T-helper 1 cell treated with Interleukin-12 subunit alpha and Interleukin-12 subunit beta and Interleukin-4 antibody, amounts not matched to agents 30 ng/mL and 1 ng/mL, for 36 hours (primary cell): ENCODE data around the gene USP2. TPM values are rescaled to one million over a fixed set of nuclear protein-coding genes. Genes with fewer than 3 reads are reported as not detected.

ENCODE experiments used
- intact Hi-C: fragments of 100-400 bp; cut with micrococcal nuclease; formaldehyde crosslinking; loops from one replicate; pipeline ENCODE4 v1.15.1; 2024
- total RNA-seq: library from RNA; stranded (reverse); gene quantifications from 2 replicates; pipeline ENCODE4 v1.2.3, GENCODE V29; 2022

Gene USP2
- total RNA-seq, 1 donor from 2014 or later = 0.15 TPM

- intact Hi-C loops = no loop called here
Measured at GRCh38 chr11:119314726-119315125, 66.8 kb downstream of the USP2 start.

- intact Hi-C loops = no loop called here
Measured at GRCh38 chr11:119310682-119311052, 70.8 kb downstream of the USP2 start.

GRCh38 chr11:119309953-119310681 is 71.4 kb downstream of the USP2 start:
- intact Hi-C loops = no loop called here

- intact Hi-C loops = no loop called here
Measured at GRCh38 chr11:119309411-119309810, 72.1 kb downstream of the USP2 start.

- intact Hi-C loops = loop anchor here (2.0 kb wide), 1 partner anchor 15 kb away; no protein-coding TSS in a partner anchor
Measured at GRCh38 chr11:119307974-119308373, 73.5 kb downstream of the USP2 start.

GRCh38 chr11:119307219-119307618 is 74.3 kb downstream of the USP2 start:
- intact Hi-C loops = loop anchor here (2.0 kb wide), 1 partner anchor 16 kb away; no protein-coding TSS in a partner anchor

- intact Hi-C loops = loop anchor here (2.0 kb wide), 1 partner anchor 16 kb away; no protein-coding TSS in a partner anchor
Measured at GRCh38 chr11:119306373-119306890, 75.1 kb downstream of the USP2 start.

GRCh38 chr11:119305556-119306372 is 75.7 kb downstream of the USP2 start:
- intact Hi-C loops = loop anchor here (2.0 kb wide), 1 partner anchor 17 kb away; no protein-coding TSS in a partner anchor

Other genes with a start within 250 kb of the USP2 start
- gene ABCG4, start 232.6 kb downstream of the USP2 start, total RNA-seq = not detected in 2 replicates
- gene NLRX1, start 213.0 kb downstream of the USP2 start, total RNA-seq = 25.2 and 26.0 TPM in 2 replicates
- 0.49 and 0.90 TPM in 2 replicates for gene NHERF4, start 196.2 kb downstream of the USP2 start, total RNA-seq
- 42.0 and 42.1 TPM in 2 replicates for gene CBL, start 175.4 kb downstream of the USP2 start, total RNA-seq
- 2.8 and 3.9 TPM in 2 replicates for gene MCAM, start 64.6 kb downstream of the USP2 start, total RNA-seq
- gene RNF26, start 47.2 kb downstream of the USP2 start, total RNA-seq = 27.2 and 29.9 TPM in 2 replicates
- gene C1QTNF5, start 40.8 kb downstream of the USP2 start, total RNA-seq = not detected in 2 replicates
- gene MFRP, start 35.0 kb downstream of the USP2 start, total RNA-seq = not detected in 2 replicates
- 3.5 and 3.8 TPM in 2 replicates for gene THY1, start 41.5 kb upstream of the USP2 start, total RNA-seq